IMR-90 (cell line): Measurements from ENCODE around the gene ZNF688. TPM values are rescaled to one million over a fixed set of nuclear protein-coding genes. Genes with fewer than 3 reads are reported as not detected.
A peak's percentile ranks its signal among the peaks of the same experiment; 100 is the strongest.

Experiments
- ATAC-seq: fragments of 200-7000 bp; cut with Tn5 transposase; 2 replicates; pipeline ENCODE4 v1.9.1; 2020; ENCODE audit warnings: low read depth, mild to moderate bottlenecking, moderate library complexity
- BruUV-seq: library from RNA; stranded (reverse); fragments of 400-500 nt; replicated peaks from 2 replicates; lab custom pipeline; 2021; lab: Mats Ljungman, UMichigan
- CTCF ChIA-PET: fragments of 300-600 bp; formaldehyde crosslinking; extraction: SDS; loops from one replicate; lab custom pipeline; 2021; ENCODE audit warnings: antibody characterized with exemption; lab: Yijun Ruan, JAX
- POLR2A ChIA-PET: fragments of 300-600 bp; sonication (Branson Sonifier 250); formaldehyde crosslinking; loops from one replicate; lab custom pipeline; 2022; ENCODE audit warnings: antibody characterized with exemption; ENCODE audit not compliant: unreplicated experiment; lab: Charles Lee
- DNase-seq: peaks from one replicate; pipeline ENCODE4 v3.0.0; 2013
- H2AFZ ChIP-seq: replicated peaks from 2 replicates; pipeline ENCODE3; 2013; ENCODE audit warnings: low read length, mild to moderate bottlenecking; ENCODE audit not compliant: poor library complexity
- H2AK5ac ChIP-seq: 2 replicates; pipeline ENCODE4 v1.6.1; 2013; ENCODE audit warnings: low read depth, low read length, inconsistent platforms
- H2AK9ac ChIP-seq: replicated peaks from 2 replicates; pipeline ENCODE3; 2013; ENCODE audit warnings: mild to moderate bottlenecking, low read depth, low read length, moderate library complexity; ENCODE audit not compliant: poor library complexity
- H2BK120ac ChIP-seq: 2 replicates; pipeline ENCODE4 v1.6.1; 2013; ENCODE audit warnings: low read depth, low read length, inconsistent platforms
- H2BK15ac ChIP-seq: 3 replicates; pipeline ENCODE4 v1.6.1; 2013; ENCODE audit warnings: low read depth, low read length, inconsistent platforms
- H2BK20ac ChIP-seq: 2 replicates; pipeline ENCODE4 v1.6.1; 2013; ENCODE audit warnings: low read depth, mild to moderate bottlenecking, inconsistent platforms, low read length, moderate library complexity
- H2BK5ac ChIP-seq: 2 replicates; pipeline ENCODE4 v1.6.1; 2013; ENCODE audit warnings: mild to moderate bottlenecking, low read depth, low read length, inconsistent platforms; ENCODE audit not compliant: poor library complexity, severe bottlenecking
- H3K14ac ChIP-seq: replicated peaks from 2 replicates; pipeline ENCODE4 v1.6.1; 2013; ENCODE audit warnings: low read depth, low read length, inconsistent platforms
- H3K18ac ChIP-seq: 2 replicates; pipeline ENCODE4 v1.6.1; 2013; ENCODE audit warnings: low read depth, low read length, control low read depth
- H3K23ac ChIP-seq: 2 replicates; pipeline ENCODE4 v1.6.1; 2013; ENCODE audit warnings: low read depth, low read length, inconsistent platforms
- H3K27ac ChIP-seq: 2 replicates; pipeline ENCODE4 v1.5.1; 2013; ENCODE audit warnings: mild to moderate bottlenecking, control low read depth, low read length; ENCODE audit not compliant: insufficient read depth
- H3K27me3 ChIP-seq: 2 replicates; pipeline ENCODE4 v1.6.1; 2013; ENCODE audit warnings: low read length; ENCODE audit not compliant: control insufficient read depth, insufficient read depth
- H3K36me3 ChIP-seq: 2 replicates; pipeline ENCODE4 v1.6.1; 2013; ENCODE audit warnings: low read length, mixed read lengths; ENCODE audit not compliant: control insufficient read depth, insufficient read depth
- H3K4ac ChIP-seq: 2 replicates; pipeline ENCODE4 v1.6.1; 2013; ENCODE audit warnings: low read depth, low read length, inconsistent platforms
- H3K4me1 ChIP-seq: 2 replicates; pipeline ENCODE4 v1.6.1; 2013; ENCODE audit warnings: low read length, mixed read lengths; ENCODE audit not compliant: control insufficient read depth, insufficient read depth
- H3K4me2 ChIP-seq: 2 replicates; pipeline ENCODE4 v1.6.1; 2013; ENCODE audit warnings: low read depth, mild to moderate bottlenecking, control low read depth, low read length, moderate library complexity
- H3K4me3 ChIP-seq: 2 replicates; pipeline ENCODE4 v1.5.1; 2013; ENCODE audit warnings: low read depth, mild to moderate bottlenecking, control low read depth, low read length, moderate library complexity; ENCODE audit not compliant: insufficient read depth
- H3K56ac ChIP-seq: 2 replicates; pipeline ENCODE4 v1.6.1; 2013; ENCODE audit warnings: low read length, inconsistent platforms; ENCODE audit not compliant: insufficient read depth; ENCODE audit errors: extremely low read depth
- H3K79me1 ChIP-seq, 2 experiments: 2 replicates each; pipeline ENCODE4 v1.6.1; 2013; ENCODE audit warnings: low read length in 2 of 2, inconsistent platforms in 1 of 2, low read depth in 1 of 2
- H3K9ac ChIP-seq: 2 replicates; pipeline ENCODE4 v1.6.1; 2013; ENCODE audit warnings: low read depth, low read length, control low read depth
- H3K9me1 ChIP-seq: 2 replicates; pipeline ENCODE4 v1.6.1; 2013; ENCODE audit warnings: low read length, inconsistent platforms; ENCODE audit not compliant: insufficient read depth
- H3K9me3 ChIP-seq: 2 replicates; pipeline ENCODE4 v1.6.1; 2013; ENCODE audit warnings: low read length; ENCODE audit not compliant: control insufficient read depth, insufficient read depth
- H4K20me1 ChIP-seq: 2 replicates; pipeline ENCODE4 v1.6.1; 2013; ENCODE audit warnings: low read length, inconsistent platforms; ENCODE audit not compliant: insufficient read depth
- H4K5ac ChIP-seq: 2 replicates; pipeline ENCODE4 v1.6.1; 2013; ENCODE audit warnings: mild to moderate bottlenecking, low read depth, low read length, control low read depth
- H4K8ac ChIP-seq, 2 experiments: 2 replicates each; pipeline ENCODE4 v1.6.1; 2013; ENCODE audit warnings: low read depth in 2 of 2, low read length in 2 of 2, control low read depth in 1 of 2, inconsistent platforms in 1 of 2
- H4K91ac ChIP-seq: 2 replicates; pipeline ENCODE4 v1.6.1; 2013; ENCODE audit warnings: low read depth, low read length, inconsistent platforms; ENCODE audit not compliant: insufficient read depth
- BHLHE40 ChIP-seq: fragments of 150-350 bp; IDR thresholded peaks from 2 replicates; pipeline ENCODE4 v1.6.1; 2016; ENCODE audit warnings: mild to moderate bottlenecking, low read depth, low read length
- CEBPB ChIP-seq: IDR thresholded peaks from 2 replicates; pipeline ENCODE4 v1.6.1; 2012; ENCODE audit warnings: low read depth, low read length, improper control_type of control experiment
- CHD1 ChIP-seq: IDR thresholded peaks from 2 replicates; pipeline ENCODE4 v1.6.1; 2012; ENCODE audit warnings: low read depth, low read length, improper control_type of control experiment
- FOS ChIP-seq: fragments of 150-350 bp; IDR thresholded peaks from 2 replicates; pipeline ENCODE4 v1.6.1; 2016; ENCODE audit warnings: low read depth, low read length
- MAFK ChIP-seq: IDR thresholded peaks from 2 replicates; pipeline ENCODE4 v1.6.1; 2012; ENCODE audit warnings: low read depth, low read length, improper control_type of control experiment
- MXI1 ChIP-seq: IDR thresholded peaks from 2 replicates; pipeline ENCODE4 v1.6.1; 2012; ENCODE audit warnings: low read depth, mild to moderate bottlenecking, low read length, moderate library complexity, borderline replicate concordance
- POLR2A ChIP-seq: IDR thresholded peaks from 2 replicates; pipeline ENCODE4 v1.6.1; 2012; ENCODE audit warnings: mild to moderate bottlenecking, low read depth, low read length
- RAD21 ChIP-seq: IDR thresholded peaks from 2 replicates; pipeline ENCODE4 v1.6.1; 2012; ENCODE audit warnings: low read length, improper control_type of control experiment
- RFX5 ChIP-seq: IDR thresholded peaks from 2 replicates; pipeline ENCODE4 v1.8.0; 2012; ENCODE audit warnings: low read depth, mild to moderate bottlenecking, low read length, moderate library complexity
- WGBS, 2 experiments: methylation state at CpG; one replicate each; pipeline versions ENCODE4 v1.1.5 to v1.1.7; 2013; ENCODE audit warnings: missing lambda C conversion rate in 2 of 2; ENCODE audit not compliant: insufficient read length in 1 of 2; ENCODE audit errors: extremely low coverage in 2 of 2; 5-methylcytosine and 5-hydroxymethylcytosine counted together
- dilution Hi-C: fragments of 300-500 bp; cut with HindIII; formaldehyde crosslinking; loops from one replicate; pipeline ENCODE4 v1.14.3; 2018; ENCODE audit warnings: low sequenced_read_pairs; ENCODE audit not compliant: unreplicated experiment
- in situ Hi-C: fragments of 300-500 bp; cut with MboI; formaldehyde crosslinking; loops from 3 replicates; pipeline ENCODE4 v1.14.3; 2019; ENCODE audit warnings: low sequenced_read_pairs, inconsistent platforms, mixed read lengths
- intact Hi-C: fragments of 100-400 bp; cut with micrococcal nuclease; formaldehyde crosslinking; loops from 2 replicates; pipeline ENCODE4 v1.10.0; 2022
- polyA plus RNA-seq, 3 experiments: library from polyadenylated mRNA; depleted of rRNA; stranded (reverse); fragments of >200 nt; gene quantifications; 2 replicates each; pipeline ENCODE4 v1.2.3, GENCODE V29; 2012; ENCODE audit warnings: low replicate concordance in 1 of 3
- total RNA-seq: library from RNA; depleted of rRNA; stranded (reverse); fragments of >200 nt; gene quantifications from 2 replicates; pipeline ENCODE4 v1.2.3, GENCODE V29; 2012
- TF ChIP-seq, protein P1 (sequence below): fragments of 150-350 bp; IDR thresholded peaks from 2 replicates; pipeline ENCODE4 v1.6.1; 2017; ENCODE audit warnings: mild to moderate bottlenecking, antibody characterized with exemption, low read length, low read depth
- TF ChIP-seq, protein P2 (sequence below): fragments of 150-350 bp; IDR thresholded peaks from 2 replicates; pipeline ENCODE4 v1.6.1; 2016; ENCODE audit warnings: low read depth, mild to moderate bottlenecking, low read length, moderate library complexity, borderline replicate concordance

Gene ZNF688
- total and polyA plus RNA-seq, 2 of the 4 experiments (the other 2 are of a cell fraction) = 1.8 to 3.7 TPM

DNA sequence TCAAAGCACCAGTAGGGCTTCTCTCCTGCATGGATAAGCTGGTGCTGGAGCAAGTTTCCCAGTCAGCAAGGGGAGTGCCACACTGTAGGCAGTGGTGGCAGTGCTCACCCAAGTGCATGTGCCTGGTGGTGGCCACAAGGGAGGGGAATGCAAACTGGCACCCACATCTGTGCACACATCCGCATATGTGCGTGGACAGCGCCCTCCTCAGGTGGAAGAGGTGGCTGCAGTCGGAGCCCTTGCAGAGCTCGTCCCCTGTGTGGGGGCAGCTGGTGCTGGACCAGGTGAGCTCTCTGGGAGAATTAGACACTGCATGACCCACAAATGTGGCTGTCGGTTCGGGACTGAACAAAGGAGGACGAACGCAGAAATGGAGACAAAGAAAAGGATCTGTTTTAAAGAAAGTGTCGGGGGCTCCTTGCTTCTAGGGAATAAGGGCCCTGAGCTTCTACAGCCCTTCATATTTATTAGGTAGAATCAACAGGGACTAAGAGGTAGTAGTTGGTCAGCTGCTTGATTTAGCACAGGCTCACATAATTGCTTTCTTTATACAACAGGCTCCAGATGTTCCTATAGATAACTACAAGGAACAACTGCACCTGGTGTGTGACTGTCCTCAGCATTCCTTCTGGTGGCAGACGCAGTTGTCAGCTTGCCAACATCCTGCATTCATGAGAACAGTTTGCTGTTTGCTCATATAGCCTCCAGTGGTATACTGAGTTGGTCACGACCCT is 44.0 kb upstream of the ZNF688 start (continued):
- TF ChIP-seq MXI1 = no peak

DNA sequence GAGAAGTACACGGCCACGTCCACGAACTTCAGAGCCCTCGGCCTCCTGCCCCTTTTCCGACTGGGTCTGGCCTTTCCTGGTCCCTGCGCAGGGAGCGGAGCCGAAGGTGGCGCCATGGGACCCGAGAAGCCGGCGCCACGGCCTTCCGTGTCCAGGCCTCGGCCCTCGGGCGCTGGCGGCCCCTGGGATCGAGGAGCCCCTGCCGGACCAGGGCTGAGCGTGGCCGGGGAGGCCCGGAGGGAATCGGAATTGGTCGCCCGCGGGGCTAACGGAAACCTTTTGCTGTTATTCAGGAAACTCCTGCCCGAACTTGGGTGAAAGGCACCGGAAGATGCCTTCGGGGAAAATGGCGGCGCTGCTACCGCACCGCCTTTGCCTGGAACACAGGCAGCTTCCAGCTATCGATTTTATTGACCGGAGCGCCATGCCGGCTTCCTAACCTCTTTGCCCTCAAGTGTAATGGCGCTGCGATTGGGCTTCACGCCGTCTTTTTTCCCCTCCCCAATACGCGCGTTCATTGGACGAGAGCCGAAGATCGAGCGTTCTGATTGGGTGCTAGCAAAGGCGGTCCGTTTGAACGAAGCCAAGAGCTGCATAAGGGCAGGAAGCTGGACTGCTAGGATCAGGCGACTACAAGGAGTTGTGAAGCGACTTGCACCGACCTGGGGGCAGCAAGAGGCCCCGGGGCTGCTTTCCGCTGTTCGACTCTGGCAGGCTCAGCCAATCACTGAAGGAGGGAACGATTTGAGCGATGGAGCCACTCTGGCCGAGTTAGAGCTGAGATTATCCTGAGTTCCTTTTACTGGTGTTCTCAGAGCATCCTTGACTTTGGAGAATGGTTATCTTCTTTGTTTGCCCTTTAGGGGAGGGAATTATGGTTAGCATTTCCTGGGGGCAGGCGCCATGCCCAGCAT is 38.7 kb upstream of the ZNF688 start, which contains the start of gene ZNF689:
Gene ZNF689 (minus strand): TSS at position 464 of the 914 bp plus-strand sequence. CDS start 348 bp downstream, at position 116.
- Histone ChIP-seq H2BK20ac (no peak within 1 kb of the TSS), H3K4me2 (peak within 1 kb of the TSS; percentile 93), H3K56ac (peak within 1 kb of the TSS; percentile 71), H4K91ac (peak within 1 kb of the TSS; percentile 88), H4K20me1 (no peaks in the 10 kb centered on the region), H3K27ac (peak within 1 kb of the TSS; percentile 78), H3K18ac (peak within 1 kb of the TSS; percentile 68), H3K36me3 (peaks cover 9% of the 10 kb centered on the region; the same call in 1 of the 2 replicates), H2AK9ac (peak within 1 kb of the TSS; percentile 88), H2AK5ac (peak within 1 kb of the TSS; percentile 58; the same call in 1 of the 2 replicates), H3K9me3 (no peaks in the 10 kb centered on the region), H4K5ac (peak within 1 kb of the TSS; percentile 89), H2BK15ac (peak within 1 kb of the TSS; percentile 90; the same call in 2 of the 3 replicates), H4K8ac (peak within 1 kb of the TSS; percentile 93 to 97), H3K4me3 (peak within 1 kb of the TSS; percentile 73), H2BK120ac (peak within 1 kb of the TSS; percentile 70), H3K9me1 (no peaks in the 10 kb centered on the region), H2BK5ac (peak within 1 kb of the TSS; percentile 65), H2AFZ (peak within 1 kb of the TSS; percentile 96), H3K4ac (peak within 1 kb of the TSS; percentile 83), H3K4me1 (no peaks in the 10 kb centered on the region), H3K9ac (peak within 1 kb of the TSS; percentile 72), H3K27me3 (no peaks in the 10 kb centered on the region), H3K23ac (peak within 1 kb of the TSS; percentile 93), H3K14ac (peak within 1 kb of the TSS; percentile 93), H3K79me1 (peaks cover 11 to 27% of the 10 kb centered on the region in 2 experiments; a peak in 3 of 4 replicates)
- dilution Hi-C loops (no loop called here), in situ Hi-C loops (no loop called here), intact Hi-C loops (no loop called here)
- POLR2A ChIA-PET = interaction anchor here (0.7 to 0.8 kb wide), 2 partner anchors 12 to 155 kb away, joined by 3 to 4 read pairs; no protein-coding TSS in a partner anchor
- BruUV-seq = TSS peak; percentile 64
- CTCF ChIA-PET = interaction anchor here (1.4 kb wide), 1 partner anchor 40 kb away, joined by 3 read pairs; no protein-coding TSS in a partner anchor
- peak; percentile 88 for ATAC-seq
- DNase-seq = peak; percentile 96
- WGBS, 2 experiments = 1% methylated on average over 36 of the region's 63 CpGs; no CpG with 5 or more reads in 1 of the 2 experiments
- TF ChIP-seq POLR2A (peak; percentile 64; the same call in 1 of the 2 replicates), FOS (peak; percentile 90), MXI1 (no peak; the same call in 1 of the 2 replicates), BHLHE40 (no peak), CHD1 (no peak), CEBPB (no peak), MAFK (no peak), RAD21 (no peak), RFX5 (no peak)
- TF ChIP-seq, protein P1, sequence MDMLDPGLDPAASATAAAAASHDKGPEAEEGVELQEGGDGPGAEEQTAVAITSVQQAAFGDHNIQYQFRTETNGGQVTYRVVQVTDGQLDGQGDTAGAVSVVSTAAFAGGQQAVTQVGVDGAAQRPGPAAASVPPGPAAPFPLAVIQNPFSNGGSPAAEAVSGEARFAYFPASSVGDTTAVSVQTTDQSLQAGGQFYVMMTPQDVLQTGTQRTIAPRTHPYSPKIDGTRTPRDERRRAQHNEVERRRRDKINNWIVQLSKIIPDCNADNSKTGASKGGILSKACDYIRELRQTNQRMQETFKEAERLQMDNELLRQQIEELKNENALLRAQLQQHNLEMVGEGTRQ = no peak
- TF ChIP-seq, protein P2, sequence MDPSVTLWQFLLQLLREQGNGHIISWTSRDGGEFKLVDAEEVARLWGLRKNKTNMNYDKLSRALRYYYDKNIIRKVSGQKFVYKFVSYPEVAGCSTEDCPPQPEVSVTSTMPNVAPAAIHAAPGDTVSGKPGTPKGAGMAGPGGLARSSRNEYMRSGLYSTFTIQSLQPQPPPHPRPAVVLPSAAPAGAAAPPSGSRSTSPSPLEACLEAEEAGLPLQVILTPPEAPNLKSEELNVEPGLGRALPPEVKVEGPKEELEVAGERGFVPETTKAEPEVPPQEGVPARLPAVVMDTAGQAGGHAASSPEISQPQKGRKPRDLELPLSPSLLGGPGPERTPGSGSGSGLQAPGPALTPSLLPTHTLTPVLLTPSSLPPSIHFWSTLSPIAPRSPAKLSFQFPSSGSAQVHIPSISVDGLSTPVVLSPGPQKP = no peak
